ENCODE results near the gene PRSS2.
"Not testable (repeated sequence)": the region's sequence is repeated elsewhere in the genome, so short reads cannot be mapped to it uniquely, and the experiment has no call there.

PRSS2 gene

DNA sequence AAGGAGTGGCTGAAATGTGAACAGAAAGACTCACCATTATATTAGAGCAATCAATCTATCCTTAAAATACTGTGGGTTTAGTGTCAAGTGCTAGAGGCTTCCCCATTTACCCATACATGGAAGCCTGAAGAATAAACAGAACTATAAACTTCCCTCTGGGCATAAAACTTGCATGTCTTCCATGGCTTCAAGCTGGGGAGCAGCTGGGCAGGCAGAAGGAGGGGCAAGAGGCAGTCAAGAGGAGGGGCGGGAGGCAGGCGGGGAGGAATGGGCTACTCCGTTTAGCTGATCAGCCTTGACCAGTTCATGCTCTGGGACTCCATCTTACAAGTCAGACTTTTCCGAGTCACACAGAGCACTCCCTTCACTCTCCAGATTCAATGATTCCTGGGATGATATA lies 25.0 kb upstream of the PRSS2 start:
- no peak overlapping the region for H3K27ac ChIP-seq
- TF ChIP-seq, protein P1, sequence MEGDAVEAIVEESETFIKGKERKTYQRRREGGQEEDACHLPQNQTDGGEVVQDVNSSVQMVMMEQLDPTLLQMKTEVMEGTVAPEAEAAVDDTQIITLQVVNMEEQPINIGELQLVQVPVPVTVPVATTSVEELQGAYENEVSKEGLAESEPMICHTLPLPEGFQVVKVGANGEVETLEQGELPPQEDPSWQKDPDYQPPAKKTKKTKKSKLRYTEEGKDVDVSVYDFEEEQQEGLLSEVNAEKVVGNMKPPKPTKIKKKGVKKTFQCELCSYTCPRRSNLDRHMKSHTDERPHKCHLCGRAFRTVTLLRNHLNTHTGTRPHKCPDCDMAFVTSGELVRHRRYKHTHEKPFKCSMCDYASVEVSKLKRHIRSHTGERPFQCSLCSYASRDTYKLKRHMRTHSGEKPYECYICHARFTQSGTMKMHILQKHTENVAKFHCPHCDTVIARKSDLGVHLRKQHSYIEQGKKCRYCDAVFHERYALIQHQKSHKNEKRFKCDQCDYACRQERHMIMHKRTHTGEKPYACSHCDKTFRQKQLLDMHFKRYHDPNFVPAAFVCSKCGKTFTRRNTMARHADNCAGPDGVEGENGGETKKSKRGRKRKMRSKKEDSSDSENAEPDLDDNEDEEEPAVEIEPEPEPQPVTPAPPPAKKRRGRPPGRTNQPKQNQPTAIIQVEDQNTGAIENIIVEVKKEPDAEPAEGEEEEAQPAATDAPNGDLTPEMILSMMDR (conservative IDR thresholded peaks at IDR 0.05), result no peak
- no peak for TF ChIP-seq ZFX (IDR thresholded peaks at IDR 0.05)

DNA sequence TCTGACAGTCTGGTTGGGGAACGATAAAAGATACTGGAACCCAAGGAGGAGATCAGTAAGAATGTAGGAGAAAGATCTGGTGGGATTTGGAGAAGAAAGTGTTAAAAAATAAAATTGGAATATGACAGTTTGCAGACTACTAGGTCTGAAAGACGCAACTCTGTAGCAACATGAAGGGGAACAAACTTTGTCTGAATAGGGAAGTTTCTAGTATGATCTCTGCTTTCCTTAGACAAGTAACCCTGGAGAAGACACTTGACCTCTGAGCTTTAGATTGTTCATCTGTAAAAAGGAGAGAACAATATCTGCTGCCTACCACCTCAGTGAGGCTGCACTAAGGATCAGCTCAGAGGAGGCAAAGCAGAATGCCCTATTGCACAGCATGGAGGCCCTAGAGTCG lies 24.5 kb upstream of the PRSS2 start:
- H3K27ac ChIP-seq, result no peak overlapping the region
- TF ChIP-seq, protein P1 (conservative IDR thresholded peaks at IDR 0.05), result no peak
- TF ChIP-seq ZFX (IDR thresholded peaks at IDR 0.05), result no peak

DNA sequence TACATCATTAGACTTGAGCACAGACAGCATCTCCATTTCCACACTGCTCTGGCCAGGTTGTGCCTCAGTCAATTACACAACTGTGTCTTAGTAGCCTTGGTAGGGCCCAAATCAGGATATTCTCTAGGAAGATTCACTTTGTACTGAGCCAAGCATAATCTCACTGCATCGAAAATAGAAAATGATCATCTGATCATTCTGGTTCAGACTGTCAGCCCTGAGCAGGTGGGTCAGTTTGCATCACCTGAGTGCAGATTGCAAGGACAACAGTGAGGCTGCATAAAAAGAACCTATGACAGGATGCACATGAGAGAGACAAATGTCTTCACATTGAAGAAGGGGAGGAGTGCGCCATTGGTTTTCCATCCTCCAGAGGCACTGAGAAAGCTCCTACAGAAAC lies 22.4 kb upstream of the PRSS2 start:
- not testable (repeated sequence) for H3K27ac ChIP-seq

DNA sequence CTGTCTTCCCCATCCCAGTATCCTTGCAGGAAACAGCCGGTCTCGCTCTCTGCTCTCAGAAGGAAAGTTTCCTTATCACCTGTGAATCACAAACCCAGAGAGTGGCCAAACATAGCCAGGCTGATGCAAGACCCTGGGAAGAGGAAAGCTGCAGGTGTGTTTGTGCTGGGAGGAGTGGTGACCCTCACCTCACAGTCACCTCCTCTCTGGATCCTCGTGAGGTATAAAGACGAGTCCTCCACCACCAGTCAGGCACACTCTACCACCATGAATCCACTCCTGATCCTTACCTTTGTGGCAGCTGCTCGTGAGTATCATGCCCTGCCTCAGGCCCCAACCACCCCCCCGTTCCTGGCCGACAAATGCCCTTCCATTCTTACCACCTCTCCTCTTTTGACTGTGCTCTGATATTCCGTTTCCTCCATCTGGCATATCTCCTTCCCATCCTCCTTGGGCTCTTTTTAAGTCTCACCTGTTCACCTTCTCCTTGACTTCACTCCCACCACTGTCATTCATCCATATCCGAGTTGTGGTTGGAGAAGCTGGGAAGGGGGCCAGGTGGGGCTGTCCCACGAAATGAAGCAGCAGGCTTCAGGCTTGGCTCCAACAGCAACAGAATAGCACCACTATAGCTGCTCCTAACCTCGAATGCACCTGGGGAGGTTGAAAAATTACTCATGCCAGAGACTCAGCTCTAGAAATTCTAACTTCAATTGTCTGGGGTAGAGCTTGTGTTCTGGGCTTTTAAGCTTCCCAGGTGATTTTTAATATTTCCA lies 21.4 kb upstream of the PRSS2 start, which contains the start of gene PRSS1:
Gene PRSS1, plus strand, starts transcription at position 255 of the 776 bp plus-strand sequence. Its CDS starts 13 bp downstream, at position 268.
- TF ChIP-seq ZFX (IDR thresholded peaks at IDR 0.05), result no peak
- TF ChIP-seq, protein P1 (conservative IDR thresholded peaks at IDR 0.05), result no peak
- H3K27ac ChIP-seq, result no peak within 1 kb of the TSS

DNA sequence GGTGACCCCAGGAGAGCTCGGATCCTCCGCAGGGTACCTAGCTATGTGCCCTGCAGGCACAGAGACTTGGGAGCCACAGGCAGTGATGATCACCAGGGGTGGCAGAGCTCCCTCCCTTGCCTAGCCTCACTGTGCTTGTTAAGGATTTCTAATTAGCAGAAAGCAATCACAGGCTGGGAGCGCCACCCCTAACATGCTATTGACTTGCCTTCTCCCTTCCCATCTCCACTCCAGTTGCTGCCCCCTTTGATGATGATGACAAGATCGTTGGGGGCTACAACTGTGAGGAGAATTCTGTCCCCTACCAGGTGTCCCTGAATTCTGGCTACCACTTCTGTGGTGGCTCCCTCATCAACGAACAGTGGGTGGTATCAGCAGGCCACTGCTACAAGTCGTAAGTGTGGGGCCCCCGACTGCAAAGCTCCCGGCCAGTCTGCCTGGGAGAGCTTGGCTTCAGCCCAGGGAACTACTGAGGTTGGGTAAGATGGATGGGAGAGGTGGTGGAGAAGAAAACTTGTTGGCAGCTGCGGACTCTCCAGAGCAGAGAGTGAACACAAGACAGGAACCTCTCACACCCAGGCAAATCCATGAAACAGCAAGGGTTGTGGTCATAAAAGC lies 20.3 kb upstream of the PRSS2 start:
- H3K27ac ChIP-seq, result no peak overlapping the region
- TF ChIP-seq, protein P1 (conservative IDR thresholded peaks at IDR 0.05), result no peak
- no peak for TF ChIP-seq ZFX (IDR thresholded peaks at IDR 0.05)

DNA sequence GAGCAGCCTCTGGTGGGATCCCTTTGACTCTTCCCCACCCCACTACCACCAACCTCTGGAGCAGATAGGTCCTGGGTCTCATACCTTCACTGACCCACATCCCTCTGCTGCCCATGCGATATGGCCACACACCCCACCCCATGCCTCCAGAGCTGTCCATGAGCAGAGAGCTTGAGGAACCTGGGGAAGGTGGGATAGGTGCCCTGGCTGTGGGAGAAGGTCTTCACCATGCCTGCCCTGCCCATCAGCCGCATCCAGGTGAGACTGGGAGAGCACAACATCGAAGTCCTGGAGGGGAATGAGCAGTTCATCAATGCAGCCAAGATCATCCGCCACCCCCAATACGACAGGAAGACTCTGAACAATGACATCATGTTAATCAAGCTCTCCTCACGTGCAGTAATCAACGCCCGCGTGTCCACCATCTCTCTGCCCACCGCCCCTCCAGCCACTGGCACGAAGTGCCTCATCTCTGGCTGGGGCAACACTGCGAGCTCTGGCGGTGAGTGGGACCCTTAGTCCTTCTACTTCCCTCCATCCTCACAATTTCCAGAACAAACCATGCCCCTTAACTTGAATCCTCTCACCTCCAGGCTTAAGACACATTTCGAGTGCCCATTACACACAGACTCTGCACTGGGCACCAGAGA lies 19.1 kb upstream of the PRSS2 start:
- not testable (repeated sequence) for H3K27ac ChIP-seq

DNA sequence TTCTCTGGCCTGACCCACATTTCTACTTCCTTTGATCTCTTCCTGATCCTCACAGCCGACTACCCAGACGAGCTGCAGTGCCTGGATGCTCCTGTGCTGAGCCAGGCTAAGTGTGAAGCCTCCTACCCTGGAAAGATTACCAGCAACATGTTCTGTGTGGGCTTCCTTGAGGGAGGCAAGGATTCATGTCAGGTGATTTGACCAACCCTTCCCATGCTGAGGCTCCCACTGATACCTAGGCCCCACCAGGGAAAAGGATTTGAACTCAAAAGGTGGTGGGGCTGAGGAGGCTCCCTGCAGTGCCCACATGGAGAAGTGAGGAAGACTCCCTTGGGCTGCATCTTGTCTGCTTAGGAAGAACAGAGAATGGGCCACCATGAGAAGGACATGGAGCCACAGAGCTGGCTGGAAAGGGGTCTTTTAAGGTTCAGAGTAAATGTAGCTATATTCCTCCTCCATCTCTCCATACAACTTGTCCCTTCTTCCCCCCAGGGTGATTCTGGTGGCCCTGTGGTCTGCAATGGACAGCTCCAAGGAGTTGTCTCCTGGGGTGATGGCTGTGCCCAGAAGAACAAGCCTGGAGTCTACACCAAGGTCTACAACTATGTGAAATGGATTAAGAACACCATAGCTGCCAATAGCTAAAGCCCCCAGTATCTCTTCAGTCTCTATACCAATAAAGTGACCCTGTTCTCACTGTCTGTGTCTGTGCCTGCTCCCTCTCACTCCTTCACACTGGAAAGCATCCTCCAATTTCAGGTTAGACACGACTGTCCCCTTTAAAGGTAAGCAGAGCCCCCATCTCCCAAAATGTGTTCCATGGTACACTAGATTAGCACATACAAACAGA lies 18.2 kb upstream of the PRSS2 start:
- TF ChIP-seq, protein P1 (conservative IDR thresholded peaks at IDR 0.05), result no peak
- no peak for TF ChIP-seq ZFX (IDR thresholded peaks at IDR 0.05)

DNA sequence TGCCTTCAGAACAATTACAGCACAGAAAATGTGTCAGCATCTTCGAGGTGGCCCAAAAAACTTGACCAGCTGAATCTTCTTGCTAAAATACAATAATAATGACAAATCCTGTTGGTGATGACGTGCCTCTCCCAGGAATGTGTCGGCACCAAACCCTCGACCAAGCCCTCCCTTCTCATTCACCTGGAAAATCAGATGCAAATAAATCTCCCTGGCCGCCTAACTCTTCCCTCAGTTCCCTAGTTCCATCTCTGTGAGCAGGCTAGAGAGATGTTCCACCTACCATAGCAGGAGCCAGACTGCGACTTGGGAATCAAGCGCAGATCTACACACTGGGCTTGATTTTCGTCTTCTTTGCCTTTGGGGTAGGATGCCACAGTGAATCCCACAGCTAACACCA lies 17.4 kb upstream of the PRSS2 start:
- no peak overlapping the region for H3K27ac ChIP-seq
- TF ChIP-seq ZFX (IDR thresholded peaks at IDR 0.05), result no peak
- TF ChIP-seq, protein P1 (conservative IDR thresholded peaks at IDR 0.05), result no peak

More for the DNA sequence above, 18.2 kb upstream of the PRSS2 start:
- H3K27ac ChIP-seq, result no peak overlapping the region

DNA sequence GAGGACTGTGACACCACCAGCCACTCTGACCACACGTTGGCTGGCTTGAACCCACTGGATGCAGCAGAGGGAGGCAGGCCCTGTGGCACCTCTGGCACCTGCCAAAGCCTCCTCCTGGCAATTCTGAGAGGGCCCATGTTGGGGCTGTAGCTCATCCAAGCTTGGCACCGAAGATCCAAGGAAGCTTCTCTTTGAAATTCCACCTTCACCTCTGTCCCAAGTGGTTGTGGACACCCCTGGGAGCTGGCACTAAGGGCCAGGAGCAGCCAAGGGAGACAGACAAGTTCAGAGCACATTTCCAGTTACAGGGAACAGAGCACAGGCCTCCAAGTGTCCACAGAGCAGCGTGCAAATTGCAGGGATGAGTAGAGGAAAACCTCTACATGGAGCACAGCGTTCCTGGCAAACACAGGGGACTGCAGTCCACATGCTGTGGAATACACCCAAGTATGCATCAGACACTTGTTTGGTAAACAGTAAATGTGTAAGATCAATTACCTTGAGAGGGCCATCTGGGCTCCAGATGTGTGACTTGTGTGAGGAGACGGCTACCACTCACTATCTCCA lies 16.8 kb upstream of the PRSS2 start:
- H3K27ac ChIP-seq, result not testable (repeated sequence)

Measured in C4-2B (cell line).